Glutamatergic neuron (in vitro differentiated cells): ENCODE data around the gene PMIS2. TPM values are rescaled to one million over a fixed set of nuclear protein-coding genes. Genes with fewer than 3 reads are reported as not detected.

Source experiments
- DNase-seq: peaks from one replicate; pipeline ENCODE4 v3.0.0; 2022
- H3K27ac Mint-ChIP-seq: one replicate; pipeline ENCODE4 v1.8.0; 2020; ENCODE audit warnings: mild to moderate bottlenecking, mixed read lengths, inconsistent platforms; ENCODE audit not compliant: unreplicated experiment
- H3K27me3 Mint-ChIP-seq: one replicate; pipeline ENCODE4 v1.8.0; 2020; ENCODE audit warnings: mild to moderate bottlenecking, moderate library complexity, mixed read lengths, inconsistent platforms; ENCODE audit not compliant: unreplicated experiment
- H3K36me3 Mint-ChIP-seq: one replicate; pipeline ENCODE4 v1.8.0; 2020; ENCODE audit warnings: mild to moderate bottlenecking, mixed read lengths, inconsistent platforms; ENCODE audit not compliant: unreplicated experiment
- H3K4me1 Mint-ChIP-seq: one replicate; pipeline ENCODE4 v1.8.0; 2020; ENCODE audit warnings: mild to moderate bottlenecking, low read depth, mixed read lengths, inconsistent platforms; ENCODE audit not compliant: unreplicated experiment
- H3K4me3 Mint-ChIP-seq: one replicate; pipeline ENCODE4 v1.8.0; 2020; ENCODE audit warnings: mild to moderate bottlenecking, mixed read lengths, inconsistent platforms; ENCODE audit not compliant: unreplicated experiment
- H3K9me3 Mint-ChIP-seq: one replicate; pipeline ENCODE4 v1.8.0; 2020; ENCODE audit warnings: mild to moderate bottlenecking, moderate library complexity, mixed read lengths, inconsistent platforms; ENCODE audit not compliant: unreplicated experiment
- total RNA-seq: library from RNA; stranded (reverse); fragmentation: NEBNext Ultra II Directional; extraction: Animal tissue kit (Norgen Biotek cat#: 25700); gene quantifications from one replicate; pipeline ENCODE4 v1.2.1, GENCODE V29; 2021; ENCODE audit not compliant: unreplicated experiment
- TF ChIP-seq, protein P1 (sequence below): fragments of 200-600 bp; sonication (generic); IDR thresholded peaks from one replicate; pipeline ENCODE4 v1.5.0; 2021; ENCODE audit not compliant: partially characterized antibody, unreplicated experiment

Gene PMIS2
- total RNA-seq, 1 donor from 2014 or later: not detected

DNA sequence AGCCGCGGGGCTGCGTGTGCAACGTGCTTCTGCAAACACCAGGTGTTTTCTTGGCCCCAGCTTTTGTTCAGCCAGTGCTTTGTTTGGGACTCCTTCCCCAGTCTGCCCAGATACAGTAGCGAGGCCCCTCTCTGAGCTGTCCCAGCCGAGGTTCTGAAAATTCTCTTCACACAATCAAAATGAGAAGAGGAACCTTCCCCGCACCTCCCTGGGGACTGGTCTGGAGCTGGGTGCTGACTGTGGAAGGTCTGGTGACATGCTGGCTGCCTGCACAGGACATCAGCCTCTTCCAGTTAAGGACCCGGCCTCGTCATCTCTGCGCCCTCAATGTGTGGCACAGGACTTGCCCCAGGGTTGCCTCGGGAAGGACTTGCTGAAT lies 26.7 kb upstream of the PMIS2 start:
- TF ChIP-seq, protein P1, sequence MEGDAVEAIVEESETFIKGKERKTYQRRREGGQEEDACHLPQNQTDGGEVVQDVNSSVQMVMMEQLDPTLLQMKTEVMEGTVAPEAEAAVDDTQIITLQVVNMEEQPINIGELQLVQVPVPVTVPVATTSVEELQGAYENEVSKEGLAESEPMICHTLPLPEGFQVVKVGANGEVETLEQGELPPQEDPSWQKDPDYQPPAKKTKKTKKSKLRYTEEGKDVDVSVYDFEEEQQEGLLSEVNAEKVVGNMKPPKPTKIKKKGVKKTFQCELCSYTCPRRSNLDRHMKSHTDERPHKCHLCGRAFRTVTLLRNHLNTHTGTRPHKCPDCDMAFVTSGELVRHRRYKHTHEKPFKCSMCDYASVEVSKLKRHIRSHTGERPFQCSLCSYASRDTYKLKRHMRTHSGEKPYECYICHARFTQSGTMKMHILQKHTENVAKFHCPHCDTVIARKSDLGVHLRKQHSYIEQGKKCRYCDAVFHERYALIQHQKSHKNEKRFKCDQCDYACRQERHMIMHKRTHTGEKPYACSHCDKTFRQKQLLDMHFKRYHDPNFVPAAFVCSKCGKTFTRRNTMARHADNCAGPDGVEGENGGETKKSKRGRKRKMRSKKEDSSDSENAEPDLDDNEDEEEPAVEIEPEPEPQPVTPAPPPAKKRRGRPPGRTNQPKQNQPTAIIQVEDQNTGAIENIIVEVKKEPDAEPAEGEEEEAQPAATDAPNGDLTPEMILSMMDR: no peak
- Mint-ChIP-seq H3K4me1 (no peaks in the 10 kb centered on the region), H3K9me3 (peaks cover 5% of the 10 kb centered on the region), H3K27ac (no peak overlapping the region), H3K27me3 (peaks cover 16% of the 10 kb centered on the region), H3K4me3 (no peak overlapping the region), H3K36me3 (no peaks in the 10 kb centered on the region)
- DNase-seq: no peak

DNA sequence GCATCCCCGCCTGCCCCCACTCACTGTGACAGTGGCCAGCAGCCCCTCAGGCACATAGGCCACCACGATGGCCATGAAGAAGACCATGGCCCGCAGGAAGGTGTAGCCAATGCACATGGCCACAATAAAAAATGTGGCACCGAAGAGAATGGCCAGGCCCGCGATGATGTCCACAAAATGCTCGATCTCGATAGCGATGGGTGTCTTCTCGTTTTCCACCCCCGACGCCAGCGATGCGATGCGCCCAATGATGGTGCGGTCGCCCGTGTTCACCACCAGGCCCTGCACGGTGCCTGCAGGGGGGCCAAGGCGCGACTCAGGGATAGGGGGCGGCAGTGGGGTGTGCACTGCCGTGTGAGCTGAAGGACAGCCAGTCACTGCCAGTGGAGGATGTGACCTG lies 26.2 kb upstream of the PMIS2 start:
- H3K4me3 Mint-ChIP-seq: no peak overlapping the region
- DNase-seq: no peak
- H3K27ac Mint-ChIP-seq: no peak overlapping the region
- H3K27me3 Mint-ChIP-seq: peaks cover 14% of the 10 kb centered on the region
- TF ChIP-seq, protein P1: no peak
- H3K9me3 Mint-ChIP-seq: peaks cover 6% of the 10 kb centered on the region
- no peaks in the 10 kb centered on the region for H3K4me1 Mint-ChIP-seq
- no peaks in the 10 kb centered on the region for H3K36me3 Mint-ChIP-seq

DNA sequence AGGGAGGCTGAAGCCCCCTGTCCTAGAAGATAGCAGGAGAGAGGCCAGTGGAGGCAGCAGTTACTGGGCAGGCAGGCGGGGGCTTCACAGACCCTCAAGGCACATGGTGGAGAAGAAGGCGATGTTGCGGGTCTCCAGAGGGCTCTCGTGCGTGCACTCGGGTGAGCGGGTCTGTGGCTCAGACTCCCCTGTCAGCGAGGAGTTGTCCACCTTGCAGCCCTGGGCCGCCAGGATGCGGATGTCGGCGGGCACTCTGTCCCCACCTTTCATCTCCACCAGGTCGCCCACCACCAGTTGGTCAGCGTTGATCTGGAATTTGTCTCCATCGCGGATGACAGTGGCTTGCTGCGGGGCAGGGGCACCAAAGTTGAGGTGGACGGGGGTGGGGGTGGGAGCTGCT lies 25.7 kb upstream of the PMIS2 start:
- Mint-ChIP-seq H3K27me3 (peaks cover 14% of the 10 kb centered on the region), H3K4me3 (no peak overlapping the region), H3K27ac (no peak overlapping the region), H3K36me3 (no peaks in the 10 kb centered on the region), H3K4me1 (no peaks in the 10 kb centered on the region), H3K9me3 (peaks cover 6% of the 10 kb centered on the region)
- DNase-seq: no peak
- TF ChIP-seq, protein P1: no peak

DNA sequence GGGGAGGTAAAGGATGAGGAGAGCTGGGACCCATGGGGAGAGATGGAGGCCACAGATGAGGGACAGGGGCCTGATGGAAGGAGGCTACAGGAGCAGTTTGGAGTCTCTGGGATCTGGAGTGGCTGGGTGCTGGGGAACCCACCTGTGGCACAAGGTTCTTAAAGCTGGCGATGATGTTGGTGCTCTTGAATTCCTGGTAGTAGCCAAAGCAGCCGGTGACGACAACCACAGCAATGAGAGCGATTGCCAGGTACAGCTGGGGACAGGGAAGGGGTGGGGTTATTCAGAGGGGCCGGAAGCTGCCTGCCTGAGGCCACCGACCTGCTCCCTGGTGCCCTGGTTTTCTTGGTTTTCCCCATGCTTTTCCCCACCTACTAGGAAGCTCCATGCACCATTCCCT lies 25.3 kb upstream of the PMIS2 start:
- Mint-ChIP-seq H3K27me3 (peaks cover 13% of the 10 kb centered on the region), H3K36me3 (no peaks in the 10 kb centered on the region), H3K4me3 (no peak overlapping the region), H3K9me3 (peaks cover 6% of the 10 kb centered on the region), H3K4me1 (no peaks in the 10 kb centered on the region), H3K27ac (no peak overlapping the region)
- DNase-seq: no peak
- TF ChIP-seq, protein P1: no peak

DNA sequence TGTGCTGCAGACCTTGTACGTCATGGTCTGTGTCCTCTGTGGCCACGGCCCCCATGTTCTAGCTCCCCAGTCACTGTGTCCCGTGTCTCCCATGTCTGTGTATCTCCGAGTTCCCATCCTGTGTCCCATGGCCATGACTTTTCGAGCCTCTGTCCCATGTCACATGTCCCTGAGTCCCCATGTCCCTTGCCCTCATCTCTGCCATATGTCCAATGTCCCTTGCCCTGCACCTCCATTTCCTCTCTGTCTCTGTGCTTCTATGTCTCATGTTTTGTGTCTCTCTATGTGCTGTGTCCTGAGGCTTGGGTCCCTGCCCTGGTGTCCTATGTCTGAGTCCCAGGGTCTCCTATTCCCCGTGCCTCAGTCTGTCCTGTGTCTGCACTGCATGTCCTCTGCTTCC lies 24.5 kb upstream of the PMIS2 start:
- DNase-seq: no peak
- Mint-ChIP-seq H3K4me3 (no peak overlapping the region), H3K27me3 (peaks cover 12% of the 10 kb centered on the region), H3K36me3 (no peaks in the 10 kb centered on the region), H3K4me1 (no peaks in the 10 kb centered on the region), H3K9me3 (peaks cover 6% of the 10 kb centered on the region), H3K27ac (no peak overlapping the region)
- TF ChIP-seq, protein P1: no peak
